Prostate gland (tissue), 2 donors: ENCODE results near the gene EZH1.

ENCODE experiments used
- CTCF ChIP-seq, 4 experiments: fragments of 200-600 bp in 2 of 4; fragments of 450-650 bp in 2 of 4; sonication (generic) in 2 of 4; IDR thresholded peaks; 1 replicate in 3 of 4; 2 replicates in 1 of 4; pipeline ENCODE4 v1.5.1; 2016 to 2019; ENCODE audit warnings: antibody characterized with exemption in 4 of 4, mild to moderate bottlenecking in 2 of 4, moderate library complexity in 2 of 4
- POLR2A ChIP-seq: fragments of 450-650 bp; IDR thresholded peaks from one replicate; pipeline ENCODE4 v1.6.1; 2016; ENCODE audit warnings: antibody characterized with exemption, mild to moderate bottlenecking
- POLR2AphosphoS5 ChIP-seq: sonication (generic); formaldehyde crosslinking; IDR thresholded peaks from one replicate; pipeline ENCODE4 v1.6.1; 2017; ENCODE audit warnings: antibody characterized with exemption

DNA sequence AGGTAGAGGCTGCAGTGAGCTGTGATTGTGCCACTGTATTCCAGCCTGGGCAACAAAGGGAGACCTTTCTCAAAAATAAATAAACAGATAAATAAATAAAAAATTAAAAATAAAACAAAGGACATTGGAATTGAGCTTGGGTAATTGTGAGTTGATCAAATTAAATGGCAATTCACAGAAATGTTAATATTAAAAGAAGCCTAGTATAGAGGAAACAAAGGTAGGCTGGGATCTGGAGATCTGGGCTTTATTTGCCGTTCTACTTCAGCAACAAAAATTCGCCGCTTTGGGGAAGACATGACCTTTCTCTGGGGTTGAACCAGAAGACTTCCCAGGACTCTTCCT, 28.1 kb upstream of the EZH1 start:
- TF ChIP-seq CTCF (IDR thresholded peaks at IDR 0.05) (no peak), POLR2A (no peak), POLR2AphosphoS5 (no peak)
